Measurements from ENCODE around the gene PHIP.

The PHIP gene

GRCh38 chr6:79004239-79004638 lies 73.8 kb downstream of the PHIP start:
- no peak for DNase-seq
- Histone ChIP-seq H3K4me1 (no peaks in the 10 kb centered on the region), H3K4me3 (ENCODE audit: low read depth, low read length) (no peak overlapping the region), H3K27me3 (no peaks in the 10 kb centered on the region), H3K36me3 (peaks cover 39% of the 10 kb centered on the region), H3K9me3 (no peaks in the 10 kb centered on the region)
- TF ChIP-seq, protein P1, sequence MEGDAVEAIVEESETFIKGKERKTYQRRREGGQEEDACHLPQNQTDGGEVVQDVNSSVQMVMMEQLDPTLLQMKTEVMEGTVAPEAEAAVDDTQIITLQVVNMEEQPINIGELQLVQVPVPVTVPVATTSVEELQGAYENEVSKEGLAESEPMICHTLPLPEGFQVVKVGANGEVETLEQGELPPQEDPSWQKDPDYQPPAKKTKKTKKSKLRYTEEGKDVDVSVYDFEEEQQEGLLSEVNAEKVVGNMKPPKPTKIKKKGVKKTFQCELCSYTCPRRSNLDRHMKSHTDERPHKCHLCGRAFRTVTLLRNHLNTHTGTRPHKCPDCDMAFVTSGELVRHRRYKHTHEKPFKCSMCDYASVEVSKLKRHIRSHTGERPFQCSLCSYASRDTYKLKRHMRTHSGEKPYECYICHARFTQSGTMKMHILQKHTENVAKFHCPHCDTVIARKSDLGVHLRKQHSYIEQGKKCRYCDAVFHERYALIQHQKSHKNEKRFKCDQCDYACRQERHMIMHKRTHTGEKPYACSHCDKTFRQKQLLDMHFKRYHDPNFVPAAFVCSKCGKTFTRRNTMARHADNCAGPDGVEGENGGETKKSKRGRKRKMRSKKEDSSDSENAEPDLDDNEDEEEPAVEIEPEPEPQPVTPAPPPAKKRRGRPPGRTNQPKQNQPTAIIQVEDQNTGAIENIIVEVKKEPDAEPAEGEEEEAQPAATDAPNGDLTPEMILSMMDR (IDR thresholded peaks at IDR 0.05; ENCODE audit: low read depth, low read length) = no peak

- Histone ChIP-seq H3K36me3 (peaks cover 65% of the 10 kb centered on the region), H3K4me1 (no peaks in the 10 kb centered on the region), H3K27me3 (no peaks in the 10 kb centered on the region), H3K4me3 (ENCODE audit: low read depth, low read length) (no peak overlapping the region), H3K9me3 (no peaks in the 10 kb centered on the region)
- DNase-seq = no peak
- TF ChIP-seq, protein P1 (IDR thresholded peaks at IDR 0.05; ENCODE audit: low read depth, low read length) = no peak
Observed at GRCh38 chr6:79001415-79001814, 76.6 kb downstream of the PHIP start.

- no peak for DNase-seq
- TF ChIP-seq, protein P1 (IDR thresholded peaks at IDR 0.05; ENCODE audit: low read depth, low read length) = no peak
Observed at GRCh38 chr6:78999737-79000136, 78.3 kb downstream of the PHIP start.

DNA sequence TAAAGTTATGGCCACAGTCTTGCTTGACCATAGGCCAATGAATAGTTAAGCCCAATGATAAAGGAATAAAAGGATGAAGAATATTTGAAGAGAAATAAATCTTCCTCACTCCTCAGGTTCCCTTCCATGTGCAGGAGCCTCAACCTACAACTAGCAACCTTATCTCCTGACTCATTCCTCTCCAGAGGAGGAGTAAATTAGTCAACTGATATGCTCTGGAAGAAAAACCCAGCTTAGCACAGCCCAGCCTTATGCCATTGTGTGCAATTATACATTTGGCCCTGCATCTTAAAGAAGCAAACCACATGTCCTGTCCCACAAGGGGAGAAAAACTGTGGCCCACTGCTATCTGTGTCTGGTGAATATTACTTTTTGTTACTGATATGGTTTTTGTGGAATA lies 82.1 kb downstream of the PHIP start:
- no peaks in the 10 kb centered on the region for H3K27me3 ChIP-seq
- no peaks in the 10 kb centered on the region for H3K9me3 ChIP-seq
- H3K36me3 ChIP-seq = peaks cover 81% of the 10 kb centered on the region
- DNase-seq = no peak
- no peak overlapping the region for H3K4me3 ChIP-seq (ENCODE audit: low read depth, low read length)
- TF ChIP-seq, protein P1 (IDR thresholded peaks at IDR 0.05; ENCODE audit: low read depth, low read length) = no peak
- H3K4me1 ChIP-seq = no peaks in the 10 kb centered on the region

More at GRCh38 chr6:78999737-79000136, 78.3 kb downstream of the PHIP start:
- no peaks in the 10 kb centered on the region for H3K9me3 ChIP-seq
- no peaks in the 10 kb centered on the region for H3K27me3 ChIP-seq
- peaks cover 79% of the 10 kb centered on the region for H3K36me3 ChIP-seq
- no peaks in the 10 kb centered on the region for H3K4me1 ChIP-seq
- H3K4me3 ChIP-seq (ENCODE audit: low read depth, low read length) = no peak overlapping the region

- no peaks in the 10 kb centered on the region for H3K9me3 ChIP-seq
- H3K4me3 ChIP-seq (ENCODE audit: low read depth, low read length) = no peak overlapping the region
- TF ChIP-seq, protein P1 (IDR thresholded peaks at IDR 0.05; ENCODE audit: low read depth, low read length) = no peak
- DNase-seq = no peak
- peaks cover 87% of the 10 kb centered on the region for H3K36me3 ChIP-seq
- H3K4me1 ChIP-seq = no peaks in the 10 kb centered on the region
- H3K27me3 ChIP-seq = no peaks in the 10 kb centered on the region
Observed at GRCh38 chr6:78995346-78995745, 82.7 kb downstream of the PHIP start.

GRCh38 chr6:78993955-78994354 lies 84.1 kb downstream of the PHIP start:
- H3K36me3 ChIP-seq = peaks cover 79% of the 10 kb centered on the region
- H3K9me3 ChIP-seq = no peaks in the 10 kb centered on the region
- DNase-seq = no peak
- no peaks in the 10 kb centered on the region for H3K4me1 ChIP-seq
- TF ChIP-seq, protein P1 (IDR thresholded peaks at IDR 0.05; ENCODE audit: low read depth, low read length) = no peak
- no peaks in the 10 kb centered on the region for H3K27me3 ChIP-seq
- no peak overlapping the region for H3K4me3 ChIP-seq (ENCODE audit: low read depth, low read length)

All from BE2C (cell line).